T-cell (primary cell): ENCODE results near the gene NKAIN2. TPM values are rescaled to one million over a fixed set of nuclear protein-coding genes. Genes with fewer than 3 reads are reported as not detected.

Experiments used
- ATAC-seq, 4 experiments: fragments of 200-7000 bp in 3 of 4; fragments of 150-1000 bp in 1 of 4; cut with Tn5 transposase; replicated peaks in 1 of 4; 1 replicate in 3 of 4; 2 replicates in 1 of 4; pipeline ENCODE4 v1.10.0; 2021; ENCODE audit warnings: moderate library complexity in 3 of 4, mild to moderate bottlenecking in 2 of 4, moderate number of reproducible peaks in 1 of 4
- CTCF ChIA-PET, 2 donors: fragments of 300-600 bp; sonication (Branson Sonifier 250); formaldehyde crosslinking; loops; one replicate each; lab custom pipeline; 2022; ENCODE audit warnings: antibody characterized with exemption in 2 of 2; lab: Charles Lee
- POLR2A ChIA-PET, 2 donors: fragments of 300-600 bp; sonication (Branson Sonifier 250); formaldehyde crosslinking; loops; one replicate each; lab custom pipeline; 2022; ENCODE audit warnings: antibody characterized with exemption in 2 of 2; lab: Charles Lee
- DNase-seq, 35 experiments: peaks; one replicate each; pipeline versions ENCODE4 v3.0.0 to v3.0.0-alpha.2; 2013 to 2023
- H3K27ac ChIP-seq: one replicate; pipeline ENCODE4 v1.5.1; 2013; ENCODE audit warnings: low read length
- H3K27me3 ChIP-seq, 2 experiments: replicated peaks in 1 of 2; 1 replicate in 1 of 2; 2 replicates in 1 of 2; pipeline versions ENCODE4 v1.6.1 to v1.7.0; 2013; ENCODE audit warnings: low read length in 1 of 2, mixed read lengths in 1 of 2; ENCODE audit not compliant: control insufficient read depth in 2 of 2, insufficient read depth in 2 of 2; ENCODE audit errors: extremely low read depth in 1 of 2
- H3K36me3 ChIP-seq, 2 donors: 1 replicate in 1 of 2; 2 replicates in 1 of 2; pipeline versions ENCODE4 v1.6.1 to v1.7.0; 2013; ENCODE audit warnings: low read length in 1 of 2; ENCODE audit not compliant: control insufficient read depth in 2 of 2, insufficient read depth in 1 of 2; ENCODE audit errors: extremely low read depth in 1 of 2
- H3K4me1 ChIP-seq, 2 experiments: 1 replicate in 1 of 2; 2 replicates in 1 of 2; pipeline versions ENCODE4 v1.6.1 to v1.7.0; 2013; ENCODE audit warnings: low read length in 2 of 2, mixed read lengths in 1 of 2; ENCODE audit not compliant: insufficient read depth in 2 of 2, control insufficient read depth in 1 of 2; ENCODE audit errors: extremely low read depth in 1 of 2
- H3K4me3 ChIP-seq, 2 donors: 1 replicate in 1 of 2; 2 replicates in 1 of 2; pipeline versions ENCODE4 v1.5.1 to v1.7.0; 2013; ENCODE audit warnings: mild to moderate bottlenecking in 2 of 2, low read length in 1 of 2, moderate library complexity in 1 of 2; ENCODE audit not compliant: control insufficient read depth in 1 of 2; ENCODE audit errors: extremely low read depth in 1 of 2
- H3K9me3 ChIP-seq: 2 replicates; pipeline ENCODE4 v1.7.0; 2013
- H3K27ac Mint-ChIP-seq, 2 donors: one replicate each; pipeline ENCODE4 v1.8.0; 2020 to 2021; ENCODE audit warnings: mild to moderate bottlenecking in 2 of 2, mixed read lengths in 2 of 2
- H3K27me3 Mint-ChIP-seq, 2 donors: one replicate each; pipeline ENCODE4 v1.8.0; 2021 to 2022; ENCODE audit warnings: mixed read lengths in 2 of 2
- H3K36me3 Mint-ChIP-seq: one replicate; pipeline ENCODE4 v1.8.0; 2021; ENCODE audit warnings: mixed read lengths
- H3K4me1 Mint-ChIP-seq, 3 donors: one replicate each; pipeline ENCODE4 v1.8.0; 2020 to 2022; ENCODE audit warnings: mixed read lengths in 3 of 3, mild to moderate bottlenecking in 1 of 3
- H3K4me3 Mint-ChIP-seq, 3 donors: one replicate each; pipeline ENCODE4 v1.8.0; 2020 to 2022; ENCODE audit warnings: mild to moderate bottlenecking in 3 of 3, mixed read lengths in 3 of 3, moderate library complexity in 3 of 3
- H3K9me3 Mint-ChIP-seq, 3 donors: one replicate each; pipeline ENCODE4 v1.8.0; 2020 to 2022; ENCODE audit warnings: mixed read lengths in 3 of 3
- WGBS: methylation state at CpG from one replicate; pipeline ENCODE4 v1.1.5; 2013; ENCODE audit warnings: missing lambda C conversion rate; ENCODE audit not compliant: insufficient coverage; 5-methylcytosine and 5-hydroxymethylcytosine counted together
- total RNA-seq, 35 experiments: library from RNA in 6 of 35; stranded (reverse) in 6 of 35; fragments of 120-200 nt in 1 of 35; gene quantifications; one replicate each; pipeline versions ENCODE4 v1.2.1 to v1.2.4 and lab custom pipeline; 2013 to 2026

Gene NKAIN2
- total RNA-seq, 5 donors from 2014 or later (not counting 1 experiment from before 2014, with no cell fraction given), result 0.13 TPM; not detected in 4

DNA sequence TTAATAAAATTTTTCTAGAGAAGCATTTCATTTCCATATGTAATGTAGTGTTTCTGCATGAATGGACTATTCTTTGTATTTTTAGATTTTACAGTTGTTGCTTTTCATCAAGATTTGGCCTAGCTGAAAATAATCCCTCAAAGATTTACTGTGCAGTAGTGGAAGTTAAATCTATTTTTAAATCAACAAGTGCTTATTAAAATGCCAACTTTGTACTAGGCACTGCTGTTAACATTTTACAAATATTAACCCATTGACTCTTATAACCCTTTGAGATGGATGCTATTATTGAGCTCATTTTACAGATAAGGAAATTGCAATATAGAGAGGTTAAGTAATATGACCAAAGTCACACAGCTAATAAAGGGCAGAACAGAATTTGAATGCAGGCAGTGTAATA, 274.5 kb downstream of the NKAIN2 start:
- no peaks in the 10 kb centered on the region for H3K36me3 Mint-ChIP-seq
- Histone ChIP-seq H3K4me3 (no peak overlapping the region), H3K4me1 (no peaks in the 10 kb centered on the region), H3K36me3 (no peaks in the 10 kb centered on the region), H3K9me3 (no peaks in the 10 kb centered on the region), H3K27me3 (no peaks in the 10 kb centered on the region), H3K27ac (no peak overlapping the region)
- ChIA-PET CTCF (no interaction called here), POLR2A (no interaction called here)
- DNase-seq (no peak), ATAC-seq (no peak)
- H3K9me3 Mint-ChIP-seq, result peaks cover 4 to 7% (median 6%) of the 10 kb centered on the region in 3 donors
- no peak overlapping the region for H3K27ac Mint-ChIP-seq
- H3K4me1 Mint-ChIP-seq, result no peaks in the 10 kb centered on the region
- H3K27me3 Mint-ChIP-seq, result no peaks in the 10 kb centered on the region
- no peak overlapping the region for H3K4me3 Mint-ChIP-seq

DNA sequence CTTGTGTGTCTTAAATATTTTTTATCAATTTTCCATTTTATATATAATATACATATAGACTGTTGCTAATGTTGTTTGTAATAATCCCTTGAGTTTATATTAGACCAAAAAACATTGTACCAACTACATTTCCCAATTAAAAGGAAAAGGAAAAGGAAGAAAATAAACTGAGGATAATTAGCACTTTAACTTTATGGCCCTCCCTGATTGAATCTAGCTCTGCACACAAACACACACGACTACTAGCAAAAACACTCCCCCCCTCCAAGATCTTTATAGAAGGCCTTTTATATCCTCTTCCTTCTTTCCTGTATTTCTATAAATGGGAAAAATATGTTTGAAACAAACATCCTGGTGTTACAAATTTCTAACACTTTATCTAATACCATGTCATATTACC, 276.8 kb downstream of the NKAIN2 start:
- ChIA-PET CTCF (no interaction called here), POLR2A (no interaction called here)
- H3K27me3 Mint-ChIP-seq, result no peaks in the 10 kb centered on the region
- no peaks in the 10 kb centered on the region for H3K4me1 Mint-ChIP-seq
- ATAC-seq (no peak), DNase-seq (no peak)
- H3K27ac Mint-ChIP-seq, result no peak overlapping the region
- no CpG with 5 or more reads among the region's 1 CpG for WGBS
- H3K36me3 Mint-ChIP-seq, result no peaks in the 10 kb centered on the region
- no peak overlapping the region for H3K27ac ChIP-seq
- no peaks in the 10 kb centered on the region for H3K4me1 ChIP-seq
- no peak overlapping the region for H3K4me3 Mint-ChIP-seq
- H3K4me3 ChIP-seq, result no peak overlapping the region
- H3K9me3 Mint-ChIP-seq, result peaks cover 0 to 7% (median 6%) of the 10 kb centered on the region in 3 donors
- no peaks in the 10 kb centered on the region for H3K9me3 ChIP-seq
- no peaks in the 10 kb centered on the region for H3K27me3 ChIP-seq
- H3K36me3 ChIP-seq, result no peaks in the 10 kb centered on the region

DNA sequence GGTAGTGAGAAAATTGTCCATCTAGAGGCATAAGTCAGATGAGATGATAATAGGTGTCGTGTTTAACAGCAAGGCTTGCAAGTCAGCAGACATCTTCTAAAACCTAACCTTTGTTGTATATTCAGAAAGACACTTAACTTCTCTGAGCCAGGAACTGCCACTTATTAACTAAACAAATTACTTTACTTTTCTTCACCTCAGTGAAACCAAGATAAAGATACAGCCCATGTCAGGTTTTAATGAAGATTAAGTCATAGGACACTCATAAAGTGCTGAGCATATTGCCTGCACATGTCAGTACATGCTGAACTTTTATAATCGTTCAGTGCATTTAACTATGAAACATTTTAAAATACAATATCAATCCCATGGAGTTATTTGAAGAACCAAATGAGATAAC, 286.8 kb downstream of the NKAIN2 start:
- H3K9me3 Mint-ChIP-seq, result peaks cover 0 to 8% (median 4%) of the 10 kb centered on the region in 3 donors
- H3K27ac Mint-ChIP-seq, result no peak overlapping the region
- no CpG with 5 or more reads among the region's 2 CpGs for WGBS
- H3K36me3 Mint-ChIP-seq, result no peaks in the 10 kb centered on the region
- CTCF ChIA-PET, result no interaction called here
- Histone ChIP-seq H3K27ac (no peak overlapping the region), H3K36me3 (no peaks in the 10 kb centered on the region), H3K4me1 (no peaks in the 10 kb centered on the region), H3K4me3 (no peak overlapping the region), H3K27me3 (no peaks in the 10 kb centered on the region), H3K9me3 (no peaks in the 10 kb centered on the region)
- H3K27me3 Mint-ChIP-seq, result no peaks in the 10 kb centered on the region
- POLR2A ChIA-PET, result no interaction called here
- DNase-seq (no peak), ATAC-seq (no peak)
- H3K4me3 Mint-ChIP-seq, result no peak overlapping the region
- H3K4me1 Mint-ChIP-seq, result no peaks in the 10 kb centered on the region

DNA sequence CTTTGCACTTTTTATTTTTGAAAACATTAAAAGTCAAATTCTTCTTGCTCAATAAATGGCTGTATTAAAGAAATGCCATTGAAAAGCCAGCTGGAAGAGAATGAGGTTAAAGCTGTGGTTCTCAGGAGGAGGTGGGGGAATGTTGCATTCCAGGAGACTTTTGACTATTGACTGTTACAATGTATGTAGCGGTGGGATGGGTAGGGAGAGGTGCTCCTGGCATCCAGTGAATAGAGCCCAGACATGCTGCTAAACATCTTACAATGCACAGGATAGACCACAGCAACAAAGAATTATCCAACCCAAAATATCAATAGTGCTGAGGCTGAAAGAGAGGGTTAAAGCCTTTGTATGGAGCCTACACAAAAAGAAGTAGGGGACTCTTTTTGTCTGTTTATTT, 295.9 kb downstream of the NKAIN2 start:
- Mint-ChIP-seq H3K4me3 (no peak overlapping the region), H3K4me1 (no peaks in the 10 kb centered on the region), H3K27me3 (no peaks in the 10 kb centered on the region), H3K27ac (no peak overlapping the region), H3K9me3 (peaks cover 0 to 6% (median 3%) of the 10 kb centered on the region in 3 donors), H3K36me3 (no peaks in the 10 kb centered on the region)
- no peaks in the 10 kb centered on the region for H3K36me3 ChIP-seq
- H3K4me3 ChIP-seq, result no peak overlapping the region
- ATAC-seq (no peak), DNase-seq (no peak)
- H3K9me3 ChIP-seq, result no peaks in the 10 kb centered on the region
- no CpG with 5 or more reads among the region's 1 CpG for WGBS
- ChIA-PET POLR2A (no interaction called here), CTCF (no interaction called here)
- H3K4me1 ChIP-seq, result no peaks in the 10 kb centered on the region
- no peaks in the 10 kb centered on the region for H3K27me3 ChIP-seq
- no peak overlapping the region for H3K27ac ChIP-seq

DNA sequence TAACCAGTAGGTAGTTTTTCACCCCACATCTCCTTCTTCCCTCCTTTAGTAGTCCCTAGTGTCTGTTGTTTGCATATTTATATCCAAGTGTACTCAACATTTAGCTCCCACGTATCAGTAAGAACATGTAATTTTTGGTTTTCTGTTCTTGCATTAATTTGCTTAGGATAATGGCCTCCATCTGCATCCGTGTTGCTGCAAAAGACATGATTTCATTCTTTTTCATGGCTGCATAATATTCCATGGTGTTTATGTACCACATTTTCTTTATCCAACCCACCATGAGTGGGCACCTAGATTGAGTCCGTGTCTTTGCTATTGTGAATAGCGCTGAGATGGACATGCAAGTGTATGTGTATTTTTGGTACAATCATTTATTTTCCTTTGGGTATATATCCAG, 306.8 kb downstream of the NKAIN2 start:
- no peak overlapping the region for H3K4me3 ChIP-seq
- CTCF ChIA-PET, result no interaction called here
- Mint-ChIP-seq H3K27ac (no peak overlapping the region), H3K36me3 (no peaks in the 10 kb centered on the region), H3K9me3 (peaks cover 7 to 31% (median 12%) of the 10 kb centered on the region in 3 donors), H3K4me1 (no peaks in the 10 kb centered on the region), H3K27me3 (no peaks in the 10 kb centered on the region), H3K4me3 (no peak overlapping the region)
- ATAC-seq, result no peak
- H3K27me3 ChIP-seq, result no peaks in the 10 kb centered on the region
- H3K27ac ChIP-seq, result no peak overlapping the region
- no peak for DNase-seq
- H3K4me1 ChIP-seq, result no peaks in the 10 kb centered on the region
- no peaks in the 10 kb centered on the region for H3K9me3 ChIP-seq
- no CpG with 5 or more reads among the region's 4 CpGs for WGBS
- POLR2A ChIA-PET, result no interaction called here
- no peaks in the 10 kb centered on the region for H3K36me3 ChIP-seq

DNA sequence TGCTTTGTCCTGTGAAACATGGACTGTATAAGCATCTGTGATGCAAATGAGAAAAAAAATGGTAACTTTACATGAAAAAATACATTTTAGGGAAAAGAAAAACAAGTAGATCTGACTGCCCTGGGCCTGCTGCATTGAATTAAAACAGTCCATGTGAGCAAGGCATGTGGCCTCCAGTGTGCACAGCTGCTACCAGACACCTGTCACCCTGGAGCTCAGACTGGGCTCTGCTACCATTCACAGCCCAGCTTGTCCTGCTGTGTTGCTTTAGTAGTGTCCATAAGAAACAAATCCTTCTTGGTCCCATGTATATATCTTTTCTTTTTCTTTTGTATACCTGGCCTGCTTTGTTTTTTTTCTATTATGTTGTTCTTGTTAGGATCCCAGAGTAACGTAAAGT, 315.9 kb downstream of the NKAIN2 start:
- H3K27ac Mint-ChIP-seq, result no peak overlapping the region
- no peak for DNase-seq
- no CpG with 5 or more reads among the region's 1 CpG for WGBS
- ChIA-PET POLR2A (no interaction called here), CTCF (no interaction called here)
- Histone ChIP-seq H3K4me3 (no peak overlapping the region), H3K4me1 (no peaks in the 10 kb centered on the region), H3K36me3 (no peaks in the 10 kb centered on the region), H3K9me3 (no peaks in the 10 kb centered on the region), H3K27me3 (no peaks in the 10 kb centered on the region), H3K27ac (no peak overlapping the region)
- H3K4me3 Mint-ChIP-seq, result no peak overlapping the region
- peaks cover 0 to 6% (median 3%) of the 10 kb centered on the region in 3 donors for H3K9me3 Mint-ChIP-seq
- ATAC-seq, result no peak
- H3K27me3 Mint-ChIP-seq, result no peaks in the 10 kb centered on the region
- no peaks in the 10 kb centered on the region for H3K36me3 Mint-ChIP-seq
- no peaks in the 10 kb centered on the region for H3K4me1 Mint-ChIP-seq

DNA sequence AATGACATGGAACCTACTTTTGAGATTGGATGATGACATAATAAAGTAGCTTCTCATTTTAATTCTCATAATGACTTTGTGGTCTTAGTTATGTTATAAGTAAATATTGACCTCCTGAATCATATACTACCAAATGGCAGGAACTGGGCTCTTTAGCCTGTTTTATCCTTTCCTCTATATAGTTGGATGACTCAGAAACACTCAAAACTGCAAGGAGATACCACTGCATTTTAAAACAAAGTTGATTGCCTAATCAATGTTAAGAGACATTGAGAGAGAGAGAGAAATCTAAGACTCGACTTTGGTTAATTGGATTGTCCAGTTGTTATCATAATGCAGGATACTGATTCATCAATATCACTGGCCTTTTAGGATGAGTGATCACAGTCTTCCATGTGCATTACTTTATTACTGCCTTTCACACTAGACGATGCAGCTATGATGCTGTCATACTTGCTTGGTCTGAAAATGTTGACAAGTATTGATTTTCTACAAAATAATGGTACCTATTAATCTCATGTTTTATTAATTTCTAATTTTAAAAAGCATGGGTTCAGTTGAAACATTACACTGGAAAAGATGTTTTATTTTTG, 320.0 kb downstream of the NKAIN2 start:
- ATAC-seq, result no peak

More for the DNA sequence above, 320.0 kb downstream of the NKAIN2 start:
- Histone ChIP-seq H3K4me3 (no peak overlapping the region), H3K27me3 (no peaks in the 10 kb centered on the region), H3K9me3 (no peaks in the 10 kb centered on the region), H3K36me3 (no peaks in the 10 kb centered on the region), H3K27ac (no peak overlapping the region), H3K4me1 (no peaks in the 10 kb centered on the region)
- Mint-ChIP-seq H3K9me3 (peaks cover 6 to 14% (median 9%) of the 10 kb centered on the region in 3 donors), H3K36me3 (no peaks in the 10 kb centered on the region), H3K4me1 (no peaks in the 10 kb centered on the region), H3K27me3 (no peaks in the 10 kb centered on the region), H3K27ac (no peak overlapping the region), H3K4me3 (no peak overlapping the region)
- WGBS, result no CpG with 5 or more reads among the region's 2 CpGs
- ChIA-PET CTCF (no interaction called here), POLR2A (no interaction called here)
- DNase-seq, result no peak
